Measurements from ENCODE around the gene LHPP. TPM values are rescaled to one million over a fixed set of nuclear protein-coding genes. Genes with fewer than 3 reads are reported as not detected.

Gene LHPP
- total RNA-seq, 4 donors from 2014 or later = 34.2 to 76.7 (median 38.2) TPM

- Histone ChIP-seq H3K27ac (no peak overlapping the region), H3K4me3 (no peak overlapping the region), H3K27me3 (no peaks in the 10 kb centered on the region), H3K36me3 (peaks cover 0 to 6% (median 0%) of the 10 kb centered on the region in 3 donors), H3K9me3 (no peaks in the 10 kb centered on the region), H3K4me1 (peaks cover 0 to 34% (median 16%) of the 10 kb centered on the region in 4 donors)
- no peak for DNase-seq
- no peak for TF ChIP-seq POLR2A (IDR thresholded peaks at IDR 0.05)
These were observed 194.9 kb downstream of the LHPP start for GRCh38 chr10:124656541-124656940.

- peaks cover 0 to 23% (median 12%) of the 10 kb centered on the region in 4 donors for H3K4me1 ChIP-seq
- no peaks in the 10 kb centered on the region for H3K9me3 ChIP-seq
- no peaks in the 10 kb centered on the region for H3K27me3 ChIP-seq
- peaks cover 0 to 3% (median 0%) of the 10 kb centered on the region in 3 donors for H3K36me3 ChIP-seq
- DNase-seq = peak in 2 of 3 donors; percentile 64 to 68
- peak overlapping the region in 1 of 4 donors; percentile 6 for H3K4me3 ChIP-seq
- no peak for TF ChIP-seq CTCF (IDR thresholded peaks at IDR 0.05)
- TF ChIP-seq POLR2A (IDR thresholded peaks at IDR 0.05) = no peak
- peak overlapping the region; percentile 26 to 68 (median 48) for H3K27ac ChIP-seq
These were observed 196.2 kb downstream of the LHPP start for GRCh38 chr10:124657806-124658205.

GRCh38 chr10:124658591-124659242 lies 197.1 kb downstream of the LHPP start:
- Histone ChIP-seq H3K36me3 (peaks cover 0 to 11% (median 0%) of the 10 kb centered on the region in 3 donors), H3K27ac (peak overlapping the region; percentile 26 to 68 (median 48)), H3K4me3 (no peak overlapping the region), H3K9me3 (no peaks in the 10 kb centered on the region), H3K4me1 (peaks cover 0 to 16% (median 10%) of the 10 kb centered on the region in 4 donors), H3K27me3 (no peaks in the 10 kb centered on the region)
- TF ChIP-seq POLR2A (IDR thresholded peaks at IDR 0.05) (no peak), CTCF (IDR thresholded peaks at IDR 0.05) (no peak)
- DNase-seq = no peak

GRCh38 chr10:124659380-124659779 lies 197.8 kb downstream of the LHPP start:
- Histone ChIP-seq H3K27ac (peak overlapping the region in 2 of 4 donors; percentile 63 to 68), H3K9me3 (no peaks in the 10 kb centered on the region), H3K27me3 (no peaks in the 10 kb centered on the region), H3K36me3 (peaks cover 0 to 11% (median 0%) of the 10 kb centered on the region in 3 donors), H3K4me3 (no peak overlapping the region), H3K4me1 (peaks cover 0 to 16% (median 9%) of the 10 kb centered on the region in 4 donors)
- no peak for DNase-seq
- no peak for TF ChIP-seq CTCF (IDR thresholded peaks at IDR 0.05)
- no peak for TF ChIP-seq POLR2A (IDR thresholded peaks at IDR 0.05)

GRCh38 chr10:124660404-124661125 lies 198.9 kb downstream of the LHPP start:
- H3K27me3 ChIP-seq = no peaks in the 10 kb centered on the region
- H3K27ac ChIP-seq = no peak overlapping the region
- H3K36me3 ChIP-seq = peaks cover 0 to 11% (median 0%) of the 10 kb centered on the region in 3 donors
- TF ChIP-seq CTCF (IDR thresholded peaks at IDR 0.05) = no peak
- no peak for TF ChIP-seq POLR2A (IDR thresholded peaks at IDR 0.05)
- no peaks in the 10 kb centered on the region for H3K9me3 ChIP-seq
- no peak overlapping the region for H3K4me3 ChIP-seq
- peaks cover 0 to 16% (median 6%) of the 10 kb centered on the region in 4 donors for H3K4me1 ChIP-seq
- DNase-seq = no peak

- Histone ChIP-seq H3K36me3 (peaks cover 0 to 15% (median 0%) of the 10 kb centered on the region in 3 donors), H3K9me3 (no peaks in the 10 kb centered on the region), H3K4me1 (peaks cover 0 to 13% (median 8%) of the 10 kb centered on the region in 4 donors), H3K4me3 (no peak overlapping the region), H3K27ac (no peak overlapping the region), H3K27me3 (no peaks in the 10 kb centered on the region)
- TF ChIP-seq CTCF (IDR thresholded peaks at IDR 0.05) = no peak
- TF ChIP-seq POLR2A (IDR thresholded peaks at IDR 0.05) = no peak
- DNase-seq = no peak
These were observed 200.1 kb downstream of the LHPP start for GRCh38 chr10:124661660-124662180.

All from Peyer's patch (tissue), 4 donors.